ENCODE results near the gene SLC38A10. TPM values are rescaled to one million over a fixed set of nuclear protein-coding genes. Genes with fewer than 3 reads are reported as not detected.

SLC38A10 gene
- total and polyA plus RNA-seq, 2 of the 4 experiments (the other 2 are of a cell fraction) = 12.7 to 46.7 TPM

- H3K27ac ChIP-seq (ENCODE audit: insufficient read depth, low read length) = no peak overlapping the region
- intact Hi-C loops (cut with micrococcal nuclease) (no loop called here), in situ Hi-C loops (cut with MboI; ENCODE audit: low sequenced_read_pairs) (no loop called here), dilution Hi-C loops (cut with HindIII; ENCODE audit: low sequenced_read_pairs, unreplicated experiment) (no loop called here)
- H3K14ac ChIP-seq (replicated peaks; ENCODE audit: low read depth, low read length) = no peak overlapping the region
- H3K4me1 ChIP-seq (ENCODE audit: control insufficient read depth, insufficient read depth, low read length) = no peaks in the 10 kb centered on the region; the same call in 1 of the 2 replicates
- H3K9ac ChIP-seq (ENCODE audit: low read depth, low read length) = no peak overlapping the region
- no peaks in the 10 kb centered on the region for H3K36me3 ChIP-seq (ENCODE audit: control insufficient read depth, insufficient read depth, low read length)
- no peak overlapping the region for H3K4ac ChIP-seq (ENCODE audit: low read depth, low read length)
- no peak overlapping the region for H3K18ac ChIP-seq (ENCODE audit: low read depth, low read length)
- peaks cover 27% of the 10 kb centered on the region for H3K27me3 ChIP-seq (ENCODE audit: control insufficient read depth, insufficient read depth, low read length)
- POLR2A ChIA-PET (ENCODE audit: unreplicated experiment) = no interaction called here
- H2BK20ac ChIP-seq (ENCODE audit: low read depth, low read length) = no peak overlapping the region
- no peaks in the 10 kb centered on the region for H3K9me3 ChIP-seq (ENCODE audit: control insufficient read depth, insufficient read depth, low read length)
- CTCF ChIA-PET = no interaction called here
- H2AK9ac ChIP-seq (replicated peaks; ENCODE audit: low read depth, low read length, poor library complexity) = no peak overlapping the region
- TF ChIP-seq SMC3 (IDR thresholded peaks at IDR 0.05; ENCODE audit: low read depth, low read length) (no peak), MXI1 (IDR thresholded peaks at IDR 0.05; ENCODE audit: borderline replicate concordance, low read depth, low read length) (no peak), CEBPB (IDR thresholded peaks at IDR 0.05; ENCODE audit: low read depth, low read length) (no peak), POLR2A (IDR thresholded peaks at IDR 0.05; ENCODE audit: low read depth, low read length) (no peak), BHLHE40 (IDR thresholded peaks at IDR 0.05; ENCODE audit: low read depth, low read length) (no peak), RAD21 (IDR thresholded peaks at IDR 0.05; ENCODE audit: low read length) (no peak), CHD1 (IDR thresholded peaks at IDR 0.05; ENCODE audit: low read depth, low read length) (no peak)
- TF ChIP-seq, protein P1, sequence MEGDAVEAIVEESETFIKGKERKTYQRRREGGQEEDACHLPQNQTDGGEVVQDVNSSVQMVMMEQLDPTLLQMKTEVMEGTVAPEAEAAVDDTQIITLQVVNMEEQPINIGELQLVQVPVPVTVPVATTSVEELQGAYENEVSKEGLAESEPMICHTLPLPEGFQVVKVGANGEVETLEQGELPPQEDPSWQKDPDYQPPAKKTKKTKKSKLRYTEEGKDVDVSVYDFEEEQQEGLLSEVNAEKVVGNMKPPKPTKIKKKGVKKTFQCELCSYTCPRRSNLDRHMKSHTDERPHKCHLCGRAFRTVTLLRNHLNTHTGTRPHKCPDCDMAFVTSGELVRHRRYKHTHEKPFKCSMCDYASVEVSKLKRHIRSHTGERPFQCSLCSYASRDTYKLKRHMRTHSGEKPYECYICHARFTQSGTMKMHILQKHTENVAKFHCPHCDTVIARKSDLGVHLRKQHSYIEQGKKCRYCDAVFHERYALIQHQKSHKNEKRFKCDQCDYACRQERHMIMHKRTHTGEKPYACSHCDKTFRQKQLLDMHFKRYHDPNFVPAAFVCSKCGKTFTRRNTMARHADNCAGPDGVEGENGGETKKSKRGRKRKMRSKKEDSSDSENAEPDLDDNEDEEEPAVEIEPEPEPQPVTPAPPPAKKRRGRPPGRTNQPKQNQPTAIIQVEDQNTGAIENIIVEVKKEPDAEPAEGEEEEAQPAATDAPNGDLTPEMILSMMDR (conservative IDR thresholded peaks at IDR 0.05; ENCODE audit: low read depth, low read length) = no peak
- TF ChIP-seq, protein P2, sequence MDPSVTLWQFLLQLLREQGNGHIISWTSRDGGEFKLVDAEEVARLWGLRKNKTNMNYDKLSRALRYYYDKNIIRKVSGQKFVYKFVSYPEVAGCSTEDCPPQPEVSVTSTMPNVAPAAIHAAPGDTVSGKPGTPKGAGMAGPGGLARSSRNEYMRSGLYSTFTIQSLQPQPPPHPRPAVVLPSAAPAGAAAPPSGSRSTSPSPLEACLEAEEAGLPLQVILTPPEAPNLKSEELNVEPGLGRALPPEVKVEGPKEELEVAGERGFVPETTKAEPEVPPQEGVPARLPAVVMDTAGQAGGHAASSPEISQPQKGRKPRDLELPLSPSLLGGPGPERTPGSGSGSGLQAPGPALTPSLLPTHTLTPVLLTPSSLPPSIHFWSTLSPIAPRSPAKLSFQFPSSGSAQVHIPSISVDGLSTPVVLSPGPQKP (IDR thresholded peaks at IDR 0.05; ENCODE audit: borderline replicate concordance, low read depth, low read length) = no peak
- no peak overlapping the region for H3K4me3 ChIP-seq (ENCODE audit: insufficient read depth, low read depth, low read length)
- BruUV-seq (replicated peaks) = no TSS peak
- no peak overlapping the region for H2BK5ac ChIP-seq (ENCODE audit: low read depth, low read length, poor library complexity, severe bottlenecking)
- DNase-seq (no peak), ATAC-seq (ENCODE audit: low read depth) (no peak)
- H2BK15ac ChIP-seq (ENCODE audit: low read depth, low read length) = no peak overlapping the region
- H4K91ac ChIP-seq (ENCODE audit: insufficient read depth, low read depth, low read length) = no peak overlapping the region
- no peak overlapping the region for H2AK5ac ChIP-seq (ENCODE audit: low read depth, low read length)
- H2BK120ac ChIP-seq (ENCODE audit: low read depth, low read length) = no peak overlapping the region
- no peak overlapping the region for H3K23ac ChIP-seq (ENCODE audit: low read depth, low read length)
- WGBS, 2 experiments (ENCODE audit: extremely low coverage in 2 of 2, insufficient read length in 1 of 2) = 71% methylated on average over 8 of the region's 21 CpGs; no CpG with 5 or more reads in 1 of the 2 experiments
- H4K20me1 ChIP-seq (ENCODE audit: insufficient read depth, low read length) = no peaks in the 10 kb centered on the region
- no peaks in the 10 kb centered on the region for H3K9me1 ChIP-seq (ENCODE audit: insufficient read depth, low read length)
- no peak overlapping the region for H4K8ac ChIP-seq (ENCODE audit: low read depth in 2 of 2, low read length in 2 of 2)
- H3K4me2 ChIP-seq (ENCODE audit: low read depth, low read length) = no peak overlapping the region
- no peak overlapping the region for H3K56ac ChIP-seq (ENCODE audit: extremely low read depth, insufficient read depth, low read length)
- no peak overlapping the region for H2AFZ ChIP-seq (replicated peaks; ENCODE audit: low read length, poor library complexity)
- no peaks in the 10 kb centered on the region for H3K79me1 ChIP-seq (ENCODE audit: low read depth in 1 of 2, low read length in 2 of 2)
- H4K5ac ChIP-seq (ENCODE audit: low read depth, low read length) = no peak overlapping the region
These were observed 19.4 kb upstream of the SLC38A10 start for GRCh38 chr17:81314398-81315081.

All from IMR-90 (cell line).